Activated gamma-delta T cell treated with Interleukin-2 at 50 U/mL for 16 hours (primary cell): ENCODE data around the gene FAM219A.
"Not testable (repeated sequence)": the region's sequence is repeated elsewhere in the genome, so short reads cannot be mapped to it uniquely, and the experiment has no call there.

Experiments used
- DNase-seq: peaks from one replicate; pipeline ENCODE4 v3.0.0-alpha.2; 2020

The FAM219A gene

GRCh38 chr9:34440017-34440416 lies 18.4 kb downstream of the FAM219A start:
- DNase-seq, result no peak

- DNase-seq, result not testable (repeated sequence)
Observed at GRCh38 chr9:34438465-34438864, 19.9 kb downstream of the FAM219A start.

- not testable (repeated sequence) for DNase-seq
Observed at GRCh38 chr9:34437926-34438307, 20.5 kb downstream of the FAM219A start.

GRCh38 chr9:34437006-34437925 lies 21.1 kb downstream of the FAM219A start:
- peak; percentile 49 for DNase-seq

GRCh38 chr9:34431667-34432066 lies 26.7 kb downstream of the FAM219A start:
- DNase-seq, result no peak

- DNase-seq, result no peak
Observed at GRCh38 chr9:34430843-34431437, 27.4 kb downstream of the FAM219A start.

GRCh38 chr9:34428325-34428958 lies 29.9 kb downstream of the FAM219A start:
- DNase-seq, result no peak

- no peak for DNase-seq
Observed at GRCh38 chr9:34426347-34427074, 31.9 kb downstream of the FAM219A start.

GRCh38 chr9:34419716-34420504 lies 38.5 kb downstream of the FAM219A start:
- DNase-seq, result no peak

- DNase-seq, result no peak
Observed at GRCh38 chr9:34417734-34418133, 40.6 kb downstream of the FAM219A start.

GRCh38 chr9:34413231-34413852 lies 45.0 kb downstream of the FAM219A start:
- DNase-seq, result no peak

GRCh38 chr9:34412336-34412735 lies 46.0 kb downstream of the FAM219A start:
- no peak for DNase-seq

GRCh38 chr9:34409154-34409553 lies 49.2 kb downstream of the FAM219A start:
- DNase-seq, result no peak

- no peak for DNase-seq
Observed at GRCh38 chr9:34408173-34408572, 50.2 kb downstream of the FAM219A start.

- no peak for DNase-seq
Observed at GRCh38 chr9:34406219-34406618, 52.2 kb downstream of the FAM219A start.

- DNase-seq, result no peak
Observed at GRCh38 chr9:34405719-34406118, 52.7 kb downstream of the FAM219A start.

GRCh38 chr9:34403554-34404380 lies 54.6 kb downstream of the FAM219A start:
- DNase-seq, result peak; percentile 46

- no peak for DNase-seq
Observed at GRCh38 chr9:34400686-34401602, 57.4 kb downstream of the FAM219A start.

GRCh38 chr9:34400275-34400674 lies 58.1 kb downstream of the FAM219A start:
- DNase-seq, result no peak

- DNase-seq, result no peak
Observed at GRCh38 chr9:34399729-34400128, 58.6 kb downstream of the FAM219A start.
